Lung (tissue), 12 donors: ENCODE results near the gene PARP1. TPM values are rescaled to one million over a fixed set of nuclear protein-coding genes. Genes with fewer than 3 reads are reported as not detected.

ENCODE experiments used
- ATAC-seq: fragments of 200-7000 bp; cut with Tn5 transposase; one replicate; pipeline ENCODE4 v1.9.1; 2020; ENCODE audit warnings: moderate number of reproducible peaks; ENCODE audit not compliant: insufficient read depth, low FRiP score
- DNase-seq, 3 donors: peaks; one replicate each; pipeline ENCODE4 v3.0.0-alpha.2; 2013 to 2017
- H3K27ac ChIP-seq, 2 donors: one replicate each; pipeline ENCODE4 v1.5.1; 2013; ENCODE audit warnings: mild to moderate bottlenecking in 2 of 2, moderate library complexity in 2 of 2, control low read depth in 1 of 2, inconsistent platforms in 1 of 2, low read depth in 1 of 2, low read length in 1 of 2
- H3K27me3 ChIP-seq, 3 donors: one replicate each; pipeline ENCODE4 v1.5.1; 2013; ENCODE audit warnings: low read length in 2 of 3; ENCODE audit not compliant: control insufficient read depth in 3 of 3, insufficient read depth in 3 of 3
- H3K36me3 ChIP-seq, 4 donors: one replicate each; pipeline ENCODE4 v1.5.1; 2013; ENCODE audit warnings: low read length in 4 of 4, mild to moderate bottlenecking in 1 of 4, moderate library complexity in 1 of 4; ENCODE audit not compliant: control insufficient read depth in 4 of 4, insufficient read depth in 4 of 4
- H3K4me1 ChIP-seq, 5 donors: one replicate each; pipeline ENCODE4 v1.5.1; 2013; ENCODE audit warnings: low read length in 5 of 5, mild to moderate bottlenecking in 2 of 5, moderate library complexity in 1 of 5; ENCODE audit not compliant: control insufficient read depth in 5 of 5, insufficient read depth in 5 of 5
- H3K4me3 ChIP-seq: one replicate; pipeline ENCODE4 v1.5.1; 2013; ENCODE audit warnings: mild to moderate bottlenecking, control low read depth, moderate library complexity
- H3K9ac ChIP-seq, 2 donors: one replicate each; pipeline ENCODE4 v1.5.1; 2013; ENCODE audit warnings: low read length in 2 of 2, control low read depth in 1 of 2; ENCODE audit not compliant: insufficient read depth in 1 of 2
- H3K9me3 ChIP-seq, 4 donors: one replicate each; pipeline ENCODE4 v1.5.1; 2013; ENCODE audit warnings: low read length in 3 of 4, mild to moderate bottlenecking in 1 of 4, moderate library complexity in 1 of 4; ENCODE audit not compliant: control insufficient read depth in 4 of 4, insufficient read depth in 3 of 4
- CTCF ChIP-seq: IDR thresholded peaks from 2 replicates; pipeline ENCODE4 v1.5.1; 2012; ENCODE audit warnings: mild to moderate bottlenecking; ENCODE audit errors: control extremely low read depth, extremely low read depth
- WGBS, 2 donors: extraction: QIAGEN DNeasy Blood & Tissue Kit; methylation state at CpG; one replicate each; pipeline ENCODE4 v1.1.7; 2013; 5-methylcytosine and 5-hydroxymethylcytosine counted together
- polyA plus RNA-seq, 2 donors: library from polyadenylated mRNA; stranded (reverse); fragments of 200-250 nt; gene quantifications; one replicate each; pipeline ENCODE4 v1.2.1, GENCODE V29; 2013
- total RNA-seq, 2 donors: library from RNA; depleted of rRNA in 1 of 2; stranded (reverse); fragments of >200 nt in 1 of 2; gene quantifications; one replicate each; pipeline ENCODE4 v1.2.1, GENCODE V29; 2014 to 2021
- donor health status: control.
- donor health status: control.
- donor health status: Bipolar disorder and iron deficiency.
- donor health status: healthy.
- donor health status: DM: yes; HTN: yes; CAD: no.

PARP1 gene
- total and polyA plus RNA-seq, 4 donors: 17.2 to 76.4 (median 51.1) TPM

- H3K36me3 ChIP-seq: peaks cover 43 to 75% (median 52%) of the 10 kb centered on the region in 4 donors
- ATAC-seq (no peak), DNase-seq (peak in 1 of 3 donors; percentile 14)
- 94% methylated on average over 2 of the region's 2 CpGs for WGBS, 2 donors
- H3K9ac ChIP-seq: no peak overlapping the region
- peaks cover 0 to 22% (median 0%) of the 10 kb centered on the region in 5 donors for H3K4me1 ChIP-seq
- H3K4me3 ChIP-seq: no peak overlapping the region
- peaks cover 0 to 1% (median 0%) of the 10 kb centered on the region in 4 donors for H3K9me3 ChIP-seq
- H3K27me3 ChIP-seq: no peaks in the 10 kb centered on the region
- no peak overlapping the region for H3K27ac ChIP-seq
- no peak for TF ChIP-seq CTCF
These were observed 41.6 kb downstream of the PARP1 start for GRCh38 chr1:226366290-226366689.

- 77 to 84% methylated on average over 5 of the region's 5 CpGs for WGBS, 2 donors
- Histone ChIP-seq H3K4me1 (peaks cover 0 to 22% (median 0%) of the 10 kb centered on the region in 5 donors), H3K9ac (no peak overlapping the region), H3K27ac (no peak overlapping the region), H3K9me3 (peaks cover 0 to 1% (median 0%) of the 10 kb centered on the region in 4 donors), H3K4me3 (no peak overlapping the region), H3K36me3 (peaks cover 47 to 76% (median 53%) of the 10 kb centered on the region in 4 donors), H3K27me3 (no peaks in the 10 kb centered on the region)
- DNase-seq (no peak), ATAC-seq (no peak)
- TF ChIP-seq CTCF: no peak
These were observed 42.1 kb downstream of the PARP1 start for GRCh38 chr1:226365831-226366231.

- Histone ChIP-seq H3K27ac (peak overlapping the region in 1 of 2 donors; percentile 50), H3K9ac (no peak overlapping the region), H3K4me1 (peaks cover 0 to 22% (median 0%) of the 10 kb centered on the region in 5 donors), H3K9me3 (peaks cover 0 to 3% (median 0%) of the 10 kb centered on the region in 4 donors), H3K36me3 (peaks cover 44 to 74% (median 52%) of the 10 kb centered on the region in 4 donors), H3K4me3 (no peak overlapping the region), H3K27me3 (no peaks in the 10 kb centered on the region)
- peak; percentile 45 to 59 (median 49) for DNase-seq
- 81 to 89% methylated on average over 15 of the region's 15 CpGs for WGBS, 2 donors
- no peak for ATAC-seq
- no peak for TF ChIP-seq CTCF
These were observed 42.9 kb downstream of the PARP1 start for GRCh38 chr1:226364901-226365565.

- no peak for TF ChIP-seq CTCF
- Histone ChIP-seq H3K4me3 (no peak overlapping the region), H3K4me1 (peaks cover 0 to 22% (median 0%) of the 10 kb centered on the region in 5 donors), H3K27me3 (no peaks in the 10 kb centered on the region), H3K27ac (peak overlapping the region in 1 of 2 donors; percentile 50), H3K36me3 (peaks cover 44 to 72% (median 52%) of the 10 kb centered on the region in 4 donors), H3K9ac (no peak overlapping the region), H3K9me3 (peaks cover 0 to 3% (median 0%) of the 10 kb centered on the region in 4 donors)
- no peak for ATAC-seq
- WGBS, 2 donors: 72 to 87% methylated on average over 7 of the region's 7 CpGs
- peak; percentile 25 to 50 (median 28) for DNase-seq
These were observed 43.4 kb downstream of the PARP1 start for GRCh38 chr1:226364514-226364899.
